Endothelial cell of hepatic sinusoid (primary cell): ENCODE data around the gene DCP2.

Source experiments
- in situ Hi-C: cut with HindIII; loops from 2 replicates; pipeline ENCODE4 v1.10.0; 2017; ENCODE audit warnings: low sequenced_read_pairs

The DCP2 gene

DNA sequence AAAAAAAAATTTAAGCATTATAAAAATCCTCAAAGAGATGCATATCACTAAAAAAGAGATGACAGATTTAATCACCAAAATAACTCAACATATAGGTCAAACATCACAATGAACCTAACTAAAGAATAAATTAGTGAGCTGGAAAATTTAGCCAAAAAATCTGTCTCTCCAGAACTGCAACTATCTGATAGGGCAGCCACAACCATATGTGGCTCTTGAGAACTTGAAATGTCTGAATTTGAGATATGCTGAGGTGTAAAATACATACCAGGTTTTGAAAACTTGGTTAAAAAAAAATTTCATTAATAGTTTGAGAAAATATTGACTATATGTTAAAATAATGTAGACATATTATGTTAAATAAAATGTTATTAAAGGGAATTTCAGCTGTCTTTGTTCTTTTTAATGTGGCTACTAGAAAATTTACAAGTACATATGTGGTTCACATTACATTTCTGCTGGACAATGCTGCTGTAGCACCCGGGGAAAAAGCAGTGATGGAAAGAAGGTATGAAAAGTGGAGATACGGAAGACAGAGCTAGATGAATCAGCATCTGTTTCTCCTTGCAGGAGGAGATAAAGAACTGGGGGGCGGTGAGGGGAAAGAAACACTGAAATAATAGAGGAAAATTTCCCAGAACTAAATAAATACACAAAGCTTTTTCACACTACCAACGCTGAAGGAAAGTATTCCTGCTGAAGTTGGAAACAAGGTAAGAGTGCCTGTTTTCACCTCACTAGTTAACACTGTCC, 66.1 kb downstream of the DCP2 start:
- in situ Hi-C loops = no loop called here

- in situ Hi-C loops = no loop called here
Observed at GRCh38 chr5:113043491-113043931, 66.9 kb downstream of the DCP2 start.

GRCh38 chr5:113044776-113045465, 68.3 kb downstream of the DCP2 start:
- in situ Hi-C loops = no loop called here

DNA sequence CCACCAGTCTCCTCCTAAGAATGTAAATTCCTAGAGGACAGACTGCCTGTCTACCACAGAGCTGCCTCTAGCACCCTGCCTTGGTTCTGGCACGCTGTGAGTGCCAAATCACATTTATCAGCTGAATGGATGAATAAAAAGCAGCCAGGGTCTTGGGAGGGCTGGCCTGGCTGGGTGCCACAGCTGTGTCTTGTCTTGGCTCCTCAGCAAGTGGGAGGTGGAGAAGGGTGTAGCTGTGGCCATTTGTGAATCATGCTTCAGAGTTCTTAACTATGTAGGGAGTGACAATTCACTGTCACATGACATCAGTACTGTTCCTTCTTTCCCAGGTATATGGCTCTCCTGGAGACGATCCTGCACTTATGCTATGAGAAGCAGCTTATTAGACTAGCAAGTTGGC, 70.6 kb downstream of the DCP2 start:
- in situ Hi-C loops = no loop called here

DNA sequence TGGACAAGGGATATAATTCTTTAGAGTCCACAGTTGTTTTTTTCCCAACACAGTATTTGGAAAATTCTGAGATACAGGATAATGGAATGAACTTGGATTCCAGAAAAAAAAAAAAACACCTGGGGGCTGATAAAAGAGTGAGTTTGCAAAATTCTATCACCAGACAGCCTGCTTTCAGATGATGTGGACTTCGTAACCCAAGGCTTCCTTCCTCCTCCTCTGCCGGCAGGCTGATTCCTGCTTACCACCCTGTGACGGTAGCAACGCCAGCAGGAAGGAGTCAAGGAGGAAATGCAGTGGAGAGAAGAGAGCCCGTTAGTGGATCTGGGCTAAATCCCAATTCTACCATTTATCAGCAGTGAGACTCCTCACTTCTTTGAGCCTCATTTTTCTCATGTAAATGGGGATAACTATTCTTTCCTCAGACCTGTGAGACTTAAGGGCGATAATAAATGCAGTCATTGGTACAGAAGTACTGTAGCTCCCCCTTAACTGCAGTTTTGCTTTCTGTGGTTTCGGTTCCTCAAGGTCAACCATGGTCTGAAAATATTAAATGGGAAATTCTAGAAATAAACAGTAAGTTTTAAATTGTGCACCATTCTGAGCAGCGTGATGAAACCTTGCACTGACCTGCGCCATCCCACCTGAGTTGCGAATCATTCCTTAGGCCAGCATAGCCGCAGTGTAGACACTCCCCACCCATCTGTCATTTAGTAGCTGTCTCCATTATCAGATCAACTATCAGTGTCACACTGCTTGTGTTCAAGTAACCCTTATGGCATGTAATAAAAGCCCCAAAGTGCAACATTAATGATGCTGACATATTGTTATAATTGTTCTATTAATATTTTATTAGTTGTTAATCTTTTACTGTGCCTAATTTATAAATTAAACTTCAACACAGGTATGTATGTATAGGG, 71.4 kb downstream of the DCP2 start:
- in situ Hi-C loops = no loop called here

GRCh38 chr5:113048931-113049330, 72.3 kb downstream of the DCP2 start:
- in situ Hi-C loops = no loop called here

- in situ Hi-C loops = no loop called here
Observed at GRCh38 chr5:113050721-113051382, 74.3 kb downstream of the DCP2 start.

DNA sequence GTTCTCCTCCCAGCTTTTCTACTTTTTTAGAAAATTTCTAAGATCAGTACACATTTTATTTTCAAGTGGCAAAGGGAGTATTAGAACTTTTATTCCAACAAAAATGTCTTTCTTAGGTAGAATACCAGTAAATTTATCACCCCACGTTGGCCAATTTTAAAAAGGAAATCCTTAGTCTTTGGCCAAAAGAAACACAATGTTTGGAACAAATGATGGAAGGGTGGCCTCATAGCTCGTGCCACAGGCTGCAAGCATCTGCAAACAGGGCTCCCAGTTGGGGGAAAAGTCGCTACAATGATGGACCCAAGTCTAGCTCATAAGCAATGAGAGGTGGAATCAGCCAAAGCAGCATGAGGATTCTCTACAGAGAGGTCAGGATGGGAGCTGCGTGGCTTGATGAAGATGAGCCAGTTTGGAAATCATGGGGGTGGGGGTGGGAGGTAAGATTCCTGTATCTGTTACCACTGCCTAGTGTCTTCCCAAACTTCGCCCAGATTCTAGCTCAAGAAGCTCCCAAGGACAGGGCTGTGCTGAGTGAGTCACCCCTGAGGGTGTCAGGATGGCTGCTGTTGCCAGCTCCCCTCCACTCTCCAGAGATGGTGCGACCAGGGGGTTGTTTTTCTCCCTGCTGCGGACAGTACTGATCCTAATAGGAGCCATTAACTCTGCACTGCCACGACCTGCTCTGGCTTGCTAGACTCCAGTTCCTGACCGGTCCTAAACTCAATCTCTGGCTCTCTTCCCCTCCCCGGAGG, 75.6 kb downstream of the DCP2 start:
- in situ Hi-C loops = no loop called here

DNA sequence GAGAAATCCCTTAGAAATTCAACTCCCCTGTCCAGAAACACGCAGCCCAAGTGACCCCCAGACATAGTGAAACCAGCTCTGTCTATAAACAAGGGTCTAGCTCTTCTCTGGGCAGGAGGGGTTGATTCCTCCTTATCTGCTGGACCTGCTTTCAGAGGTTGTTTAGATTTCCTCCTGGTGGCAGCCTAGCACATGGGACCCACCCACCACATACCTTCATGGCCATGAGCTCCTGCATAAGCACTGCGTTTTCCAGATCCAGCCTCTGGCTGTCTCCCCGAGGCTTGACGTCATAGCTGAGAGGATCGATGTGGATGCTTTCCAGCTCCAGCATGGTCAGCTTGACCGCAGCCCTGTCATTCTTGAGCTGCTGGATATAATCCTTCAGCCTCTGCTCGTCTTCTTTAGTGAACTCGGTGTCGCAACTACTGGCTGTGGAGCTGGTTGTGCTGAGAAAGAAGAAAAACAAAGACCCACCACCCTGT, 77.0 kb downstream of the DCP2 start:
- in situ Hi-C loops = no loop called here

DNA sequence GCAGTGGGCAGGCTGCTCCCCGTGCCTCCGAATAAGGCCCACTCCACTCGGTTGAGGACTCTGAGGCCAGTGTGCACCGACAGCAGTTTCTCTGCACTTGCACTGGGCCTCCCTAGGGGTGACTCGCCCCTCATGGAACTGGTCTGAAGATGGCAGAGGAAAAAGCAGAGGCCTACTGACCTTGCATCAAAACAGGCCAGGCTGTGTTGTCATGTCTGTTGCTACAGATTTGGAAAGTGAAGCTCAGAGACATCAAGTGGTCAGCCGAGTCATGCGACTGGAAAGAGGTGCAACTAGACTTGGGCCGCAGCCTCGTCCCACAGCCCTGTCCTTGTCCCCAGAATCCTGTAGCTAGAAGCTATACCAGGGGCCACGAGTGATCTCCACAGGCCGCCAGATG, 78.3 kb downstream of the DCP2 start:
- in situ Hi-C loops = no loop called here

DNA sequence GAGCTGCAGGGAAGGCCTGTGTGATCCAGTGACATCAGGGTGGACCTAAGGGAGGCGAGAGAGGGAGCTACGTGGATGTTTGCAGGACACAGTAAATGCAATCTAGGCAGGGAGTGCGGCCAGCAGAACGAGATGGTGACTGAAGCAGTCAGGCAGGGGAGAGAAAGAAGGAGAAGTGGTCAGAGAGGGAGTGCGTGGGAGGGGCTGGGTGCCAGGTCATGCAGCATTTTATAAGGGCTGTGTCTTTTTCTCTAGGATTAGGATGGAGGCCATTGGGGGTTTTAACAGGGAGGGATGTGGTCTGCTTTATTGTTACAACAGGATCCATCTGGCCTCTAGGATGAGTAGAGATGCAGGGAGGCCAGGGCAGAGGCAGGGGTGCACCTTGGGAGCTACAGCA, 80.4 kb downstream of the DCP2 start:
- in situ Hi-C loops = no loop called here

- in situ Hi-C loops = no loop called here
Observed at GRCh38 chr5:113057557-113057984, 81.0 kb downstream of the DCP2 start.

GRCh38 chr5:113058269-113058668, 81.7 kb downstream of the DCP2 start:
- in situ Hi-C loops = no loop called here

- in situ Hi-C loops = no loop called here
Observed at GRCh38 chr5:113058706-113059226, 82.2 kb downstream of the DCP2 start.

GRCh38 chr5:113059232-113060040, 82.8 kb downstream of the DCP2 start:
- in situ Hi-C loops = no loop called here

- in situ Hi-C loops = no loop called here
Observed at GRCh38 chr5:113060408-113061025, 83.9 kb downstream of the DCP2 start.

- in situ Hi-C loops = no loop called here
Observed at GRCh38 chr5:113061846-113062780, 85.5 kb downstream of the DCP2 start.
